ENCODE data around the gene FAM177A1. TPM values are rescaled to one million over a fixed set of nuclear protein-coding genes. Genes with fewer than 3 reads are reported as not detected.
"Not testable (repeated sequence)": the region's sequence is repeated elsewhere in the genome, so short reads cannot be mapped to it uniquely, and the experiment has no call there.

The FAM177A1 gene
- total RNA-seq, 1 experiment from 2014 or later, result 43.0 TPM

- H3K4me3 ChIP-seq (ENCODE audit: insufficient read depth, low read depth, low read length), result peak overlapping the region; percentile 91
- H3K36me3 ChIP-seq (replicated peaks; ENCODE audit: control insufficient read depth, insufficient read depth, low read length), result no peaks in the 10 kb centered on the region
- no peaks in the 10 kb centered on the region for H3K27me3 ChIP-seq (ENCODE audit: control insufficient read depth, insufficient read depth, low read length)
- no peak for DNase-seq
These were observed 904 bp upstream of the FAM177A1 start for GRCh38 chr14:35044939-35045797.

GRCh38 chr14:35045798-35046047 lies 349 bp upstream of the FAM177A1 start:
- Histone ChIP-seq H3K27me3 (ENCODE audit: control insufficient read depth, insufficient read depth, low read length) (no peaks in the 10 kb centered on the region), H3K36me3 (replicated peaks; ENCODE audit: control insufficient read depth, insufficient read depth, low read length) (no peaks in the 10 kb centered on the region), H3K4me3 (ENCODE audit: insufficient read depth, low read depth, low read length) (peak overlapping the region; percentile 91)
- peak; percentile 27 for DNase-seq

GRCh38 chr14:35046751-35047536 lies 872 bp downstream of the FAM177A1 start:
- no peaks in the 10 kb centered on the region for H3K27me3 ChIP-seq (ENCODE audit: control insufficient read depth, insufficient read depth, low read length)
- peak overlapping the region; percentile 91 for H3K4me3 ChIP-seq (ENCODE audit: insufficient read depth, low read depth, low read length)
- DNase-seq, result no peak
- no peaks in the 10 kb centered on the region for H3K36me3 ChIP-seq (replicated peaks; ENCODE audit: control insufficient read depth, insufficient read depth, low read length)

DNA sequence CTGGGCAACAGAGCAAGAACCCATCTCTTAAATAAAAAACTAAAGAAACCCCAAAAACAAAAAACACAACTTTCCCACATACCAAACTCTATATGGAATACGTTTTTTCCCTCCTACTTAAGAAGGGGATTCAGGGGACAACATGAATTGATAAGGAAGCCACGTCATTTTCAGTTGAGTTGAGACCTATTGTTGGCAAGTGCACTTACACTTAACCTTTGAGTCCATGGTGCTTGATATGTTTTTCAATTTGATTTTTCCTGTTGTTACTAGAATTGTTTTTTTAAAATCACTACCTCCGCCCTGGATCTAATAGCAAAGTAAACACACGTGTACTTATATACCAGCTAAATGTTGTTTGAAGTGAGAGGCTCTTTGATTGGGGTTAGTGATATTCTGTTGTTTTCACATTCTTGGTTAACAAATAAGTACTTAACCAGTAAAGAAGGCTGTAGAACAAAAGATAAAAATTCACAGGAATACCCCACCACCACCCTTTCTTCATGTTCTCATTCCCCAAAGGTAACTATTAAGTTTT lies 2.0 kb downstream of the FAM177A1 start:
- no peaks in the 10 kb centered on the region for H3K36me3 ChIP-seq (replicated peaks; ENCODE audit: control insufficient read depth, insufficient read depth, low read length)
- H3K4me3 ChIP-seq (ENCODE audit: insufficient read depth, low read depth, low read length), result no peak overlapping the region
- no peaks in the 10 kb centered on the region for H3K27me3 ChIP-seq (ENCODE audit: control insufficient read depth, insufficient read depth, low read length)
- no peak for DNase-seq

DNA sequence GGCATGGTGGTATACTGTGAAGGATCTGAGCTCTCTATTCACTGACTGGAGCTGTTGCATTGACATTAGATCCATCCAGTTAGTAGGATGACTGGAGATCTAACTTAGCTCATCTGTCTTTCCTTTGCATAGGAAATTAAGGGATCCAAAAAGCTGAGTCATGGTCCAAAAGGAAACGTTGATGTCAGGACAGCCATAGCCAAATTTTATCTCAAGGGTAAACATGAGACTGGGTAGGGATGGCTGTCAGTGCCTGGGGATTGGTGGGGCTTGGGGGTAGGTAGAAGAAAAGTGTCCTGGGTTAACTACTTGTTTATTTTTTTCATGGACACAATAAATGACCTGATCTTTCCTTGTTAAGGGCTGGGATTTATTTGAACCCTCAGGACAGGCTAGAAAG lies 4.6 kb downstream of the FAM177A1 start:
- DNase-seq, result no peak
- Histone ChIP-seq H3K27me3 (ENCODE audit: control insufficient read depth, insufficient read depth, low read length) (no peaks in the 10 kb centered on the region), H3K4me3 (ENCODE audit: insufficient read depth, low read depth, low read length) (no peak overlapping the region), H3K36me3 (replicated peaks; ENCODE audit: control insufficient read depth, insufficient read depth, low read length) (no peaks in the 10 kb centered on the region)

DNA sequence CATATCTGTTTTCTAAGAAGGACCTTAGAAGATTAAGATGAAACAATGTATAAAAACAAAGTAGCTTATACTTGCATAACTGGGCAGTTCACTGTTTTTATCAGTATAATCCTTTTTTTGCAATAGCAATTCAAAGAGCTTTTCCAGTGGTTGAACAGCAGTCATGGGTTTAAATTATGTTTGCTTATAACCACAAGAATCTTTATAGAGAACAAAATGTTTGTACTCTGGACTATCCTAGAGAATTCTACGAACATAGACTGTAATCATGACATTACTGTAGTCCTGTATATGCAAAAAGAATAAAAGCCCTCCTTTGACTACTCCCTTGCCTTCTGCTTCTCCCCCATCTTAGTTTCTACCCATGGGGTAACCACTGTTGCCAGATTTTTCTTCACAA lies 5.7 kb downstream of the FAM177A1 start:
- Histone ChIP-seq H3K4me3 (ENCODE audit: insufficient read depth, low read depth, low read length) (no peak overlapping the region), H3K27me3 (ENCODE audit: control insufficient read depth, insufficient read depth, low read length) (no peaks in the 10 kb centered on the region), H3K36me3 (replicated peaks; ENCODE audit: control insufficient read depth, insufficient read depth, low read length) (no peaks in the 10 kb centered on the region)
- no peak for DNase-seq

DNA sequence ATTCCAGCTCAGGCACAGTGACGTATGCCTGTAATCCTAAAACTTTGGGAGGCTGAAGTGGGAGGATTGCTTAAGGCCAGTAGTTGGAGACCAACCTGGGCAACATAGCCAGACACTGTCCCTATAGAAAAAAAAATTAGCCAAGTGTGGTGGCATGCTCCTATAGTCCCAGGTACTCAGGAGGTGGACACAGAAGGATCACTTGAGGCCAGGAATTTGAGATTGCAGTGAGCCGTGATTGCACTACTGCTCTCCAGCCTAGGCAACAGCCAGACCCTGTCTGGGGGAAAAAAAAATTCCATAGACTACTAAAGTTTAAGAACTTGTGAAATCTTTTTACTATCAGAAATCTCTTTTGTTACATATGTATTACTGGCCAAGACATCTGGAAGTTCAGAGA lies 6.6 kb downstream of the FAM177A1 start:
- no peaks in the 10 kb centered on the region for H3K27me3 ChIP-seq (ENCODE audit: control insufficient read depth, insufficient read depth, low read length)
- H3K36me3 ChIP-seq (replicated peaks; ENCODE audit: control insufficient read depth, insufficient read depth, low read length), result no peaks in the 10 kb centered on the region
- no peak for DNase-seq
- H3K4me3 ChIP-seq (ENCODE audit: insufficient read depth, low read depth, low read length), result no peak overlapping the region

DNA sequence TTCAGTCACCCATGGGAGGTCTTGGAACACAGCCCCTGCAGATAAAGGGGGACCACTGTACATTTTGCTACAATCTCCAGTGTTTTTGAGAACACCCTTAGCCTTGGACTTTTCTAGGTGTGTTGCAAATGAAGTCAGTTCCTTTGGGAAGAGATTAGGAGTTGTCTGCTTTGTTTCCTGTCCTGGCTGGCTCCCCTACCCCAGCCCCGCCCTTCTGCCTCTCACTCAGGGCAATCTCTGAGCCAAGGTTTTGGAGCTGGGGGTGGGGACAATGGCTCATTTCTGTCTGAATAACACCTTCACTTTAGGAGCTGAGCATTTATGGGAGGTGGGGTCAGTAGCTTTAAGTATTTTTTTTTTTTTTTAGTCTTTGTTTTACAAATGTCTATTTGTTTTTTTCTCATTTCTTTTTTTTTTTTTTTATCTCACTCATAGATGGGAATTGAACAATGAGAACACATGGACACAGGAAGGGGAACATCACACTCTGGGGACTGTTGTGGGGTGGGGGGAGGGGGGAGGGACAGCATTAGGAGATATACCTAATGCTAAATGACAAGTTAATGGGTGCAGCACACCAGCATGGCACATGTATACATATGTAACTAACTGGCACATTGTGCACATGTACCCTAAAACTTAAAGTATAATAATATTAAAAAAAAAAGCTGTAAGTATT lies 15.2 kb downstream of the FAM177A1 start:
- peak; percentile 47 for DNase-seq
- H3K36me3 ChIP-seq (replicated peaks; ENCODE audit: control insufficient read depth, insufficient read depth, low read length); H3K27me3 ChIP-seq (ENCODE audit: control insufficient read depth, insufficient read depth, low read length); H3K4me3 ChIP-seq (ENCODE audit: insufficient read depth, low read depth, low read length): not testable (repeated sequence)

DNA sequence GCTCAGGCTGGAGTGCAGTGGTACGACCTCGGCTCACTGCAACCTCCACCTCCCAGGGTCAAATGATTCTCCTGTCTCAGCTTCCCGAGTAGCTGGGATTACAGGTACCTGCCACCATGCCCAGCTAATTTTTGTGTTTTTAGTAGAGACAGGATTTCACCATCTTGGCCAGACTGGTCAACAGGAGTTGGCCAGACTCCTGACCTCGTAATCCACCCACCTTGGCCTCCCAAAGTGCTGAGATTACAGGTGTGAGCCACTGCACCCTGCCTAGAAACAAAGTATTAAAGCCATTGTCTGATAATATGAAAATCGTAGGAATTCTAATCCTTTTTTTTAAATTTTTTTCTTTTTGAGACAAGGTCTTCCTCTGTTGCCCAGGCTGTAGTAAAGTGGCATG lies 19.7 kb downstream of the FAM177A1 start:
- not testable (repeated sequence) for H3K4me3 ChIP-seq (ENCODE audit: insufficient read depth, low read depth, low read length); H3K27me3 ChIP-seq (ENCODE audit: control insufficient read depth, insufficient read depth, low read length); H3K36me3 ChIP-seq (replicated peaks; ENCODE audit: control insufficient read depth, insufficient read depth, low read length); DNase-seq

DNA sequence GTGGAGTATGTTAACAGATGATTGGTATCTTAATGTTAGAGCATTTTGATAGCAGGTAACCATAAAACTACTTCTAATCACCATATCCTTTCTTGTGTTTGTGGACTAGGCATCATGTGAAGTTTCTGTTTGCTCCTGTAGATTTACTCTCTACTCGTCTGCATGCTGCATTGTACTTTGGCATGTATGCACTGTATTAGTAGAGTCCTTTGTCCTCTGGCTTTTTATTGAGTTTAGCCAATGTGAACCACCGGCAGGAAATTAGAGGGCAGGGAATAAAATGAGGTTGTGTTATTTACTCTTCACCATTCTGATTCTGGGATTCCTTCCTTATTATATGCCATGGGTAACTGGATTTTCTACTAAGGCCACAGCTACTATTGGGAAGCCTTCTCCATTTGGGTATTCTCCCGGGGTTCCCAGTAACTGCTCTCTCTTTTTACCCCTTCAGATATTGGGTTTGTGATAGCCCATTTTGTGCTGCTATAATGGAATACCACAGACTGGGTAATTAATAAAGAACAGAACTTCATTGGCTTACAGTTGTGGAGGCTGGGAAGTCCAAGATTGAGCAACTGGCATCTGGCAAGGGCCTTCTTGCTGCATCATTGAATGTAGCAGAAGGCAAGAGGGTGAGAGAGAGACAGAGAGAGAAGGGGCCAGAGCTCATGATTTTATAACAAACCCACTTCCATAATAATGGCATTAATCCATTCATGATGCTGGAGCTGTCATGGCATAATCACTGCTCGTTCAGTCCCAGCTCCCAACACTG lies 22.4 kb downstream of the FAM177A1 start:
- peaks cover 2% of the 10 kb centered on the region for H3K36me3 ChIP-seq (replicated peaks; ENCODE audit: control insufficient read depth, insufficient read depth, low read length)
- no peak for DNase-seq
- H3K27me3 ChIP-seq (ENCODE audit: control insufficient read depth, insufficient read depth, low read length), result no peaks in the 10 kb centered on the region
- no peak overlapping the region for H3K4me3 ChIP-seq (ENCODE audit: insufficient read depth, low read depth, low read length)

DNA sequence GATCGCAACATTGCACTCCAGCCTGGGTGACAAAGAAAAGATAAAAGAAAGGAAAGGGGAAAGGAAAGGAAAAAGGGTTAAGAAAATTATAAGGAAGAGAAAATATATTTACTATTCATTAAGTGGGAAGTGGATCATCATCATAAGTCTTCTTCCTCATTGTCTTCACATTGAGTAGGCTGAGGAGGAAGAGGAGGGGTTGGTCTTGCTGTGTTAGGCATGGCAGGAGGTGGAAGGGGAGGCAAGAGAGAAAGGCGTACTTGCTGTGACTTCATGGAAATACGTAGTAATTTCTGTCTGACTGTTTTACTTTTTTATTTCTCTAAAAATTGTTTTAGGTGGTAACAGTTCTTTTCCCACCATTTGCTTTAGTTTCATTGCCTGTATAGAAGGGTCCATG lies 26.2 kb downstream of the FAM177A1 start:
- DNase-seq, result no peak
- Histone ChIP-seq H3K4me3 (ENCODE audit: insufficient read depth, low read depth, low read length) (no peak overlapping the region), H3K36me3 (replicated peaks; ENCODE audit: control insufficient read depth, insufficient read depth, low read length) (peaks cover 2% of the 10 kb centered on the region), H3K27me3 (ENCODE audit: control insufficient read depth, insufficient read depth, low read length) (no peaks in the 10 kb centered on the region)

GRCh38 chr14:35073486-35073885 lies 27.4 kb downstream of the FAM177A1 start:
- H3K4me3 ChIP-seq (ENCODE audit: insufficient read depth, low read depth, low read length), result no peak overlapping the region
- no peaks in the 10 kb centered on the region for H3K27me3 ChIP-seq (ENCODE audit: control insufficient read depth, insufficient read depth, low read length)
- H3K36me3 ChIP-seq (replicated peaks; ENCODE audit: control insufficient read depth, insufficient read depth, low read length), result peaks cover 5% of the 10 kb centered on the region
- DNase-seq, result no peak

- Histone ChIP-seq H3K4me3 (ENCODE audit: insufficient read depth, low read depth, low read length) (no peak overlapping the region), H3K27me3 (ENCODE audit: control insufficient read depth, insufficient read depth, low read length) (no peaks in the 10 kb centered on the region), H3K36me3 (replicated peaks; ENCODE audit: control insufficient read depth, insufficient read depth, low read length) (peaks cover 4% of the 10 kb centered on the region)
- DNase-seq, result no peak
These were observed 32.0 kb downstream of the FAM177A1 start for GRCh38 chr14:35078082-35078481.

DNA sequence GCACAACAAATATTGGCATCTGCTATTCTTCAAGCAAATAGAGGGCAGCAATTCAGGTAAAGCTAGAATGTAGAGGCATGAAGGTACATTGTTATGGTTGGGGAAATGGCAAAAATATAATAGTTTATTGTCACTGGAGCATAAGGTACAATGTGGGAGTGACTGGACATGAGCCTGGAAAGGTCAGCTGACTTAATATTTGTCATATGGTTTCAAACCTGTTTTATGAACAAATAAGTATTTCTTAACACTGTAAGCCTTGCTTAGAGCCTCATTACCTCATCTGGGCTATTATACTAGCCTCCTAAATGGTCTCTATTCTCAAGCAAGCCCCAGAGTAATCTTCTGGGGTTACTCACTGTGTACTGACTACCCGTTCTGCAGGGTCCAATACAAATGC lies 33.7 kb downstream of the FAM177A1 start:
- no peaks in the 10 kb centered on the region for H3K27me3 ChIP-seq (ENCODE audit: control insufficient read depth, insufficient read depth, low read length)
- H3K4me3 ChIP-seq (ENCODE audit: insufficient read depth, low read depth, low read length), result no peak overlapping the region
- H3K36me3 ChIP-seq (replicated peaks; ENCODE audit: control insufficient read depth, insufficient read depth, low read length), result peaks cover 6% of the 10 kb centered on the region
- DNase-seq, result no peak

All from H7 (cell line).